ENCODE data around the gene MDM1. TPM values are rescaled to one million over a fixed set of nuclear protein-coding genes. Genes with fewer than 3 reads are reported as not detected.

MDM1 gene
- total and polyA plus RNA-seq, 2 experiments from 2014 or later = 13.6 to 18.9 TPM

GRCh38 chr12:68349921-68350606 is 17.9 kb upstream of the MDM1 start:
- Mint-ChIP-seq H3K4me1 (0 out of 3 replicates have a peak, but pooled peaks cover 2% of the 10 kb centered on the region), H3K27ac (no peak overlapping the region), H3K36me3 (ENCODE audit: low read depth) (no peaks in the 10 kb centered on the region), H3K4me3 (no peak overlapping the region), H3K9me3 (no peaks in the 10 kb centered on the region), H3K27me3 (ENCODE audit: insufficient read depth, low read depth, poor library complexity) (no peaks in the 10 kb centered on the region)
- Histone ChIP-seq H3K4me1 (ENCODE audit: insufficient read depth) (no peaks in the 10 kb centered on the region), H3K4me2 (no peak overlapping the region), H4K20me1 (replicated peaks; ENCODE audit: insufficient read depth) (no peaks in the 10 kb centered on the region), H3K27me3 (ENCODE audit: insufficient read depth) (no peaks in the 10 kb centered on the region), H3K79me2 (replicated peaks; ENCODE audit: insufficient read depth) (no peaks in the 10 kb centered on the region), H3K9me2 (ENCODE audit: insufficient read depth) (no peaks in the 10 kb centered on the region), H3K27ac (ENCODE audit: low read depth) (no peak overlapping the region), H3F3A (replicated peaks; ENCODE audit: low read depth) (no peaks in the 10 kb centered on the region), H3K36me3 (ENCODE audit: insufficient read depth) (no peaks in the 10 kb centered on the region), H2AFZ (peak overlapping the region; percentile 43; the same call in 1 of the 2 replicates), H3K4me3 (no peak overlapping the region)
- ATAC-seq (no peak), DNase-seq (ENCODE audit: low spot score) (no peak)
- no peak for TF ChIP-seq CREB1 (CRISPR knock-in tag; IDR thresholded peaks at IDR 0.05; ENCODE audit: low read depth)
- TF ChIP-seq EZH2phosphoT487 (IDR thresholded peaks at IDR 0.05; ENCODE audit: unreplicated experiment) = no peak
- no peak for TF ChIP-seq ETS1 (IDR thresholded peaks at IDR 0.05)
- TF ChIP-seq JUNB (IDR thresholded peaks at IDR 0.05; ENCODE audit: unreplicated experiment) = no peak
- TF ChIP-seq POLR2AphosphoS5 (IDR thresholded peaks at IDR 0.05; ENCODE audit: low read depth) = no peak
- no peak for TF ChIP-seq STAT1 (IDR thresholded peaks at IDR 0.05; ENCODE audit: unreplicated experiment)
- TF ChIP-seq CTCF (conservative IDR thresholded peaks at IDR 0.05; ENCODE audit: low read depth in 2 of 2) = no peak
- no peak for TF ChIP-seq ZNF331 (CRISPR knock-in tag; IDR thresholded peaks at IDR 0.05; ENCODE audit: low read depth)
- no peak for TF ChIP-seq REST (IDR thresholded peaks at IDR 0.05; ENCODE audit: unreplicated experiment)
- TF ChIP-seq NANOG (IDR thresholded peaks at IDR 0.05; ENCODE audit: borderline replicate concordance) = no peak
- no peak for TF ChIP-seq ZNF114 (CRISPR knock-in tag; IDR thresholded peaks at IDR 0.05)
- TF ChIP-seq ZNF462 (CRISPR knock-in tag; IDR thresholded peaks at IDR 0.05) = no peak
- no peak for TF ChIP-seq EZH2 (IDR thresholded peaks at IDR 0.05; ENCODE audit: low read depth, unreplicated experiment)

Data from GM23338 (cell line).